B cell (primary cell): ENCODE results near the gene PMP22. TPM values are rescaled to one million over a fixed set of nuclear protein-coding genes. Genes with fewer than 3 reads are reported as not detected.
"Not testable (repeated sequence)": the region's sequence is repeated elsewhere in the genome, so short reads cannot be mapped to it uniquely, and the experiment has no call there.

ENCODE experiments used
- ATAC-seq: fragments of 200-7000 bp; cut with Tn5 transposase; one replicate; pipeline ENCODE4 v1.10.0; 2021; ENCODE audit warnings: low read depth, mild to moderate bottlenecking, moderate number of reproducible peaks, moderate library complexity
- CTCF ChIA-PET: fragments of 350-600 bp; sonication (Branson Sonifier 250); formaldehyde crosslinking; loops from one replicate; lab custom pipeline; 2021; ENCODE audit warnings: antibody characterized with exemption, inconsistent platforms; lab: Charles Lee
- POLR2A ChIA-PET: fragments of 350-600 bp; sonication (Branson Sonifier 250); formaldehyde crosslinking; loops from one replicate; lab custom pipeline; 2021; ENCODE audit warnings: antibody characterized with exemption; lab: Charles Lee
- DNase-seq: peaks from one replicate; pipeline ENCODE4 v3.0.0; 2013
- H2AFZ ChIP-seq: 2 replicates; pipeline ENCODE4 v1.6.1; 2012; ENCODE audit warnings: mild to moderate bottlenecking, low read depth, low read length; ENCODE audit not compliant: insufficient read depth, poor library complexity, severe bottlenecking
- H3K27ac ChIP-seq, 2 donors: 1 replicate in 1 of 2; 2 replicates in 1 of 2; pipeline ENCODE4 v1.5.1; 2012 to 2013; ENCODE audit warnings: low read length in 2 of 2, mild to moderate bottlenecking in 2 of 2, moderate library complexity in 1 of 2
- H3K27me3 ChIP-seq, 4 experiments: fragments of 200-600 bp in 1 of 4; sonication (generic) in 1 of 4; replicated peaks in 1 of 4; 1 replicate in 2 of 4; 2 replicates in 2 of 4; pipeline versions ENCODE4 v1.6.1 to v1.7.0; 2013 to 2016; ENCODE audit warnings: low read length in 3 of 4, mild to moderate bottlenecking in 2 of 4, mixed read lengths in 1 of 4, moderate library complexity in 1 of 4; ENCODE audit not compliant: insufficient read depth in 4 of 4, control insufficient read depth in 3 of 4; ENCODE audit errors: control extremely low read depth in 1 of 4
- H3K36me3 ChIP-seq, 2 experiments: replicated peaks in 1 of 2; 1 replicate in 1 of 2; 2 replicates in 1 of 2; pipeline versions ENCODE4 v1.6.1 to v1.7.1; 2013; ENCODE audit warnings: low read length in 1 of 2; ENCODE audit not compliant: insufficient read depth in 2 of 2, control insufficient read depth in 1 of 2; ENCODE audit errors: control extremely low read depth in 1 of 2, extremely low read depth in 1 of 2
- H3K4me1 ChIP-seq, 2 donors: fragments of 200-600 bp in 1 of 2; sonication (generic) in 1 of 2; 1 replicate in 1 of 2; 2 replicates in 1 of 2; pipeline versions ENCODE4 v1.5.1 to v1.6.1; 2013 to 2017; ENCODE audit warnings: low read length in 2 of 2; ENCODE audit not compliant: control insufficient read depth in 2 of 2, insufficient read depth in 2 of 2
- H3K4me2 ChIP-seq: replicated peaks from 2 replicates; pipeline ENCODE3; 2012; ENCODE audit warnings: mild to moderate bottlenecking, low read depth, low read length; ENCODE audit not compliant: poor library complexity, severe bottlenecking
- H3K4me3 ChIP-seq, 5 experiments: fragments of 200-600 bp in 1 of 5; sonication (generic) in 1 of 5; 1 replicate in 3 of 5; 2 replicates in 2 of 5; pipeline versions ENCODE4 v1.5.1 to v1.7.0; 2011 to 2016; ENCODE audit warnings: low read length in 4 of 5, mild to moderate bottlenecking in 4 of 5, low read depth in 2 of 5, control low read depth in 1 of 5, moderate library complexity in 1 of 5; ENCODE audit not compliant: insufficient read depth in 1 of 5; ENCODE audit errors: control extremely low read depth in 1 of 5, extremely low read depth in 1 of 5
- H3K79me2 ChIP-seq: fragments of 200-600 bp; sonication (generic); one replicate; pipeline ENCODE4 v1.6.0; 2016; ENCODE audit warnings: low read length; ENCODE audit not compliant: control insufficient read depth, insufficient read depth
- H3K9ac ChIP-seq: fragments of 200-600 bp; sonication (generic); 2 replicates; pipeline ENCODE4 v1.6.1; 2017; ENCODE audit warnings: mild to moderate bottlenecking, low read length, moderate library complexity
- H3K9me3 ChIP-seq, 3 donors: one replicate each; pipeline versions ENCODE4 v1.6.1 to v1.7.1; 2013; ENCODE audit warnings: low read length in 2 of 3; ENCODE audit not compliant: control insufficient read depth in 2 of 3, insufficient read depth in 1 of 3; ENCODE audit errors: control extremely low read depth in 1 of 3
- H4K20me1 ChIP-seq: 2 replicates; pipeline ENCODE4 v1.6.0; 2012; ENCODE audit warnings: mild to moderate bottlenecking, low read length; ENCODE audit not compliant: insufficient read depth, control insufficient read depth, poor library complexity, severe bottlenecking
- H3K27ac Mint-ChIP-seq: one replicate; pipeline ENCODE4 v1.8.0; 2021; ENCODE audit warnings: mixed read lengths
- H3K27me3 Mint-ChIP-seq: one replicate; pipeline ENCODE4 v1.8.0; 2021; ENCODE audit warnings: mixed read lengths
- H3K4me1 Mint-ChIP-seq: one replicate; pipeline ENCODE4 v1.8.0; 2021; ENCODE audit warnings: mixed read lengths
- H3K4me3 Mint-ChIP-seq: one replicate; pipeline ENCODE4 v1.8.0; 2021; ENCODE audit warnings: mixed read lengths
- H3K9me3 Mint-ChIP-seq: one replicate; pipeline ENCODE4 v1.8.0; 2022; ENCODE audit warnings: mixed read lengths; ENCODE audit not compliant: insufficient read depth
- EZH2 ChIP-seq: IDR thresholded peaks from 2 replicates; pipeline ENCODE4 v1.6.1; 2012; ENCODE audit warnings: borderline replicate concordance, low read depth, mild to moderate bottlenecking, moderate library complexity, low read length; ENCODE audit not compliant: insufficient read depth, poor library complexity, severe bottlenecking
- WGBS: methylation state at CpG from one replicate; pipeline ENCODE4 v1.1.5; 2013; ENCODE audit warnings: missing lambda C conversion rate; ENCODE audit not compliant: insufficient coverage; 5-methylcytosine and 5-hydroxymethylcytosine counted together
- intact Hi-C: fragments of 100-400 bp; cut with micrococcal nuclease; formaldehyde crosslinking; loops from one replicate; pipeline ENCODE4 v1.10.0; 2022
- polyA plus RNA-seq: library from polyadenylated mRNA; depleted of rRNA; stranded (reverse); fragments of >200 nt; gene quantifications from 2 replicates; pipeline ENCODE4 v1.2.3, GENCODE V29; 2012
- total RNA-seq, 2 donors: library from RNA; stranded (reverse); fragments of 120-200 nt in 1 of 2; gene quantifications; 1 replicate in 1 of 2; 2 replicates in 1 of 2; pipeline versions ENCODE4 v1.2.3 to v1.2.4, GENCODE V29; 2013 to 2022
- TF ChIP-seq, protein P1 (sequence below): fragments of 200-600 bp; IDR thresholded peaks from one replicate; pipeline ENCODE4 v1.8.0; 2022; ENCODE audit warnings: antibody characterized with exemption, mild to moderate bottlenecking

The PMP22 gene
- total and polyA plus RNA-seq, 2 donors (not counting 1 experiment from before 2014, with no cell fraction given) = 0.71 TPM; not detected in 1

DNA sequence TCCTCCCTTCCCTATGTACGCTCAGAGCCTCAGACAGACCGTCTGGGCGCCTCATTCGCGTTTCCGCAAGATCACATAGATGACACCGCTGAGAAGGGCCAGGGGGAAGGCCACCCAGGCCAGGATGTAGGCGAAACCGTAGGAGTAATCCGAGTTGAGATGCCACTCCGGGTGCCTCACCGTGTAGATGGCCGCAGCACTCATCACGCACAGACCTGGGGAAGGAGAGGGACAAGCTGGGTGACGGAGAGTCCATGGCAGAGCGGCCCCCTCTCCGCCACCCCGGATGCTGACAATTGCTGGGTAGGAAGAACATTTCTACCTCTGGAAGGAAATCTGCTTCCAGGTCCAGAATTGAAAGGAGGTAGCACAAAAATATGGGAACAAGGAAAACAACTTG is 34.3 kb downstream of the PMP22 start:
- no peak overlapping the region for H3K4me3 Mint-ChIP-seq
- H3K27ac Mint-ChIP-seq = no peak overlapping the region
- H4K20me1 ChIP-seq = no peaks in the 10 kb centered on the region
- no peaks in the 10 kb centered on the region for H3K4me1 ChIP-seq
- H3K4me1 Mint-ChIP-seq = no peaks in the 10 kb centered on the region
- H3K27me3 Mint-ChIP-seq = peaks cover 3% of the 10 kb centered on the region
- WGBS = 95% methylated on average over 18 of the region's 18 CpGs
- intact Hi-C loops = no loop called here
- H3K9ac ChIP-seq = no peak overlapping the region
- no peaks in the 10 kb centered on the region for H3K9me3 Mint-ChIP-seq
- H3K79me2 ChIP-seq = no peaks in the 10 kb centered on the region
- ATAC-seq (no peak), DNase-seq (no peak)
- H2AFZ ChIP-seq = no peak overlapping the region
- H3K9me3 ChIP-seq = no peaks in the 10 kb centered on the region
- no peak overlapping the region for H3K4me2 ChIP-seq
- POLR2A ChIA-PET = no interaction called here
- CTCF ChIA-PET = no interaction called here
- TF ChIP-seq, protein P1, sequence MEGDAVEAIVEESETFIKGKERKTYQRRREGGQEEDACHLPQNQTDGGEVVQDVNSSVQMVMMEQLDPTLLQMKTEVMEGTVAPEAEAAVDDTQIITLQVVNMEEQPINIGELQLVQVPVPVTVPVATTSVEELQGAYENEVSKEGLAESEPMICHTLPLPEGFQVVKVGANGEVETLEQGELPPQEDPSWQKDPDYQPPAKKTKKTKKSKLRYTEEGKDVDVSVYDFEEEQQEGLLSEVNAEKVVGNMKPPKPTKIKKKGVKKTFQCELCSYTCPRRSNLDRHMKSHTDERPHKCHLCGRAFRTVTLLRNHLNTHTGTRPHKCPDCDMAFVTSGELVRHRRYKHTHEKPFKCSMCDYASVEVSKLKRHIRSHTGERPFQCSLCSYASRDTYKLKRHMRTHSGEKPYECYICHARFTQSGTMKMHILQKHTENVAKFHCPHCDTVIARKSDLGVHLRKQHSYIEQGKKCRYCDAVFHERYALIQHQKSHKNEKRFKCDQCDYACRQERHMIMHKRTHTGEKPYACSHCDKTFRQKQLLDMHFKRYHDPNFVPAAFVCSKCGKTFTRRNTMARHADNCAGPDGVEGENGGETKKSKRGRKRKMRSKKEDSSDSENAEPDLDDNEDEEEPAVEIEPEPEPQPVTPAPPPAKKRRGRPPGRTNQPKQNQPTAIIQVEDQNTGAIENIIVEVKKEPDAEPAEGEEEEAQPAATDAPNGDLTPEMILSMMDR = no peak
- no peak for TF ChIP-seq EZH2
- H3K27me3 ChIP-seq = no peaks in the 10 kb centered on the region
- no peaks in the 10 kb centered on the region for H3K36me3 ChIP-seq
- H3K4me3 ChIP-seq = no peak overlapping the region
- no peak overlapping the region for H3K27ac ChIP-seq

DNA sequence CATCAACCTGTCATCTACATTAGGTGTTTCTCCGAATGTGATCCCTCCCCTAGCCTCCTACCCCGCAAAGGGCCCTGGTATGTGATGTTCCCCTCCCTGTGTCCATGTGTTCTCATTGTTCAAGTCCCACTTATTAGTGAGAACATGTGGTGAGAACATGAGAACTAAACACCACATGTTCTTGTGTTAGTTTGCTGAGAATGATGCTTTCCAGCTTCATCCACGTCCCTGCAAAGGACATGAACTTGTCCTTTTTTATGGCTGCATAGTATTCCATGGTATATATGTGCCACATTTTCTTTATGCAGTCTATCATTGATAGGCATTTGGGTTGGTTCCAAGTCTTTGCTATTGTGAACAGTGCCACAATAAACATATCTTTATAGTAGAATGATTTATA is 43.3 kb downstream of the PMP22 start:
- ATAC-seq, H3K4me2 ChIP-seq, H3K9me3 ChIP-seq, H3K79me2 ChIP-seq, H3K4me1 Mint-ChIP-seq, H4K20me1 ChIP-seq, H3K9me3 Mint-ChIP-seq, intact Hi-C loops, POLR2A ChIA-PET, H3K36me3 ChIP-seq, H3K27ac ChIP-seq, H3K4me3 ChIP-seq, H3K4me1 ChIP-seq, H3K9ac ChIP-seq, H3K4me3 Mint-ChIP-seq, H3K27me3 ChIP-seq, H2AFZ ChIP-seq, H3K27me3 Mint-ChIP-seq, CTCF ChIA-PET, H3K27ac Mint-ChIP-seq, DNase-seq: not testable (repeated sequence)
- WGBS = no CpG with 5 or more reads among the region's 3 CpGs
